PFSK-1 (cell line): ENCODE data around the gene PI4K2A.

Experiments used
- FOXP2 ChIP-seq: optimal IDR thresholded peaks from 2 replicates; pipeline ENCODE3; 2011; ENCODE audit warnings: borderline replicate concordance, control low read depth, inconsistent platforms; ENCODE audit not compliant: insufficient read depth; ENCODE audit errors: extremely low read length, extremely low read depth
- POLR2AphosphoS5 ChIP-seq: IDR thresholded peaks from 2 replicates; pipeline ENCODE4 v1.6.1; 2012; ENCODE audit warnings: low read depth, mild to moderate bottlenecking, control low read depth, low read length, moderate library complexity
- SIN3A ChIP-seq: IDR thresholded peaks from 2 replicates; pipeline ENCODE4 v1.6.1; 2012; ENCODE audit warnings: mild to moderate bottlenecking, low read length, moderate library complexity, borderline replicate concordance; ENCODE audit not compliant: insufficient read depth
- TAF1 ChIP-seq: IDR thresholded peaks from 2 replicates; pipeline ENCODE4 v1.6.1; 2012; ENCODE audit warnings: low read length, control low read depth, borderline replicate concordance; ENCODE audit not compliant: insufficient read depth

DNA sequence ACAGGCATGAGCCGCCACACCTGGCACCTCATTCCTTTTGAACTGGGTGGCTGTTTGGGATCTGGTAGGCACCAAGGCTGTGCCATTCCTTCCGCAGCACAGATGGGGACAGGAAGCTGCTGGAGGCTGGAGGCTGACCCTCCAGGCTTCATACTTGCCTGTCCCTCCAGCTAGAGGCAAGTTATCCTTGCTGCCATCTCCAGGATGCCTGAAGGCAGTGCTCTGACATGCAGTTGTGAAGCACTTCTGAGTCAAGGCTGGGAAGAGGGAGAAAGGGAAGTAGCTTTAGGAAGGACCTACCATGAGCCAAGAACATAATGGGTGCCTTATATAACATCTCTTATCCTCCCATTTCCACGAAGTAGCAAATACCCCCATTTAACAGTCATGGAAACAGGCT, 82.5 kb downstream of the PI4K2A start:
- TF ChIP-seq POLR2AphosphoS5 (no peak), FOXP2 (no peak), SIN3A (no peak), TAF1 (no peak)
